Osteocyte (in vitro differentiated cells): ENCODE measurements around the gene UBE3C. TPM values are rescaled to one million over a fixed set of nuclear protein-coding genes. Genes with fewer than 3 reads are reported as not detected.
"Not testable (repeated sequence)": the region's sequence is repeated elsewhere in the genome, so short reads cannot be mapped to it uniquely, and the experiment has no call there.

Experiments used
- DNase-seq: peaks from one replicate; pipeline ENCODE4 v3.0.0; 2021; ENCODE audit warnings: mixed read lengths; ENCODE audit not compliant: unreplicated experiment; ENCODE audit errors: extremely low spot score
- H3K27ac Mint-ChIP-seq: one replicate; pipeline ENCODE4 v1.8.0; 2021; ENCODE audit warnings: mild to moderate bottlenecking, mixed read lengths; ENCODE audit not compliant: unreplicated experiment
- H3K27me3 Mint-ChIP-seq: one replicate; pipeline ENCODE4 v1.8.0; 2021; ENCODE audit warnings: mixed read lengths; ENCODE audit not compliant: unreplicated experiment
- H3K36me3 Mint-ChIP-seq: one replicate; pipeline ENCODE4 v1.8.0; 2021; ENCODE audit warnings: mixed read lengths; ENCODE audit not compliant: unreplicated experiment
- H3K4me1 Mint-ChIP-seq: one replicate; pipeline ENCODE4 v1.8.0; 2021; ENCODE audit warnings: mixed read lengths; ENCODE audit not compliant: unreplicated experiment
- H3K4me3 Mint-ChIP-seq: one replicate; pipeline ENCODE4 v1.8.0; 2021; ENCODE audit warnings: mild to moderate bottlenecking, moderate library complexity, mixed read lengths; ENCODE audit not compliant: unreplicated experiment
- H3K9me3 Mint-ChIP-seq: one replicate; pipeline ENCODE4 v1.8.0; 2021; ENCODE audit warnings: mixed read lengths; ENCODE audit not compliant: unreplicated experiment
- CTCF ChIP-seq: fragments of 200-600 bp; sonication (generic); IDR thresholded peaks from 2 replicates; pipeline ENCODE4 v1.5.0; 2021; ENCODE audit warnings: antibody characterized with exemption, mild to moderate bottlenecking, moderate library complexity
- total RNA-seq: library from RNA; stranded (reverse); gene quantifications from 2 replicates; pipeline ENCODE4 v1.2.1, GENCODE V29; 2021

Gene UBE3C
- total RNA-seq, 1 donor from 2014 or later, result 59.6 TPM

DNA sequence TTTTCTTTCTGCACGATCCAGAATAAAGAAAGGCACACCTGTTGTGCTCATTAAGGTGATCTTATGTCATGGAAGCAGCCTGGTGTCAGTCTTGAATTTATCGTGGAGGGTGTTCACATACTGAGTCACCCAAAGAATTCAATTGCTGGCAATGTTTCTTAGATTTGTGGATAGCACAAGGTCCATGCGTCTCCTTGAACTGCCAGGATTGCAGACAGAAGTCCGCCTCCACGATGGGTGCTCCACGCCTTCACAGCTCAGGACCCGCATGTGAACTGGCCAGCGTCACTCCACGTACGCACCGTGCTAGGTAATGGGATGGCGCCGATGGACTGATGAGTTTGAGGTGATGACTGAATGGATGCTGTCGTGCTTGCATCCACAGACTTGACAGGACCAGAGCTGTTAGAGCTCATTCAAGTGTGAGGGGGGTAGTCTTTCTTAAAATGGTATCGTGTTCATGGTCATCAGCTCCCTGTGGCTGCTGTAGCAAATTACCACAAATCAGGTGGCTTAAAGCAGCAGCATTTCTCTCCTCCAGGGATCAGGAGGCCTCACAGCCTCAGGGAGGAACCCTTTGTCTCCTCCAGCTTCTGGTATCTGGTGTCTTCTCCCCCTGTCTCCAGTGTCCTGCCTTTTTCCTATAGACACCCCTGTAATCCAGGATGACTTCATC, 132.7 kb downstream of the UBE3C start:
- H3K27me3 Mint-ChIP-seq, result no peaks in the 10 kb centered on the region
- H3K4me3 Mint-ChIP-seq, result no peak overlapping the region
- H3K27ac Mint-ChIP-seq, result peak overlapping the region; percentile 85
- no peak for TF ChIP-seq CTCF
- peaks cover 29% of the 10 kb centered on the region for H3K4me1 Mint-ChIP-seq
- peaks cover 29% of the 10 kb centered on the region for H3K36me3 Mint-ChIP-seq
- no peak for DNase-seq
- no peaks in the 10 kb centered on the region for H3K9me3 Mint-ChIP-seq

DNA sequence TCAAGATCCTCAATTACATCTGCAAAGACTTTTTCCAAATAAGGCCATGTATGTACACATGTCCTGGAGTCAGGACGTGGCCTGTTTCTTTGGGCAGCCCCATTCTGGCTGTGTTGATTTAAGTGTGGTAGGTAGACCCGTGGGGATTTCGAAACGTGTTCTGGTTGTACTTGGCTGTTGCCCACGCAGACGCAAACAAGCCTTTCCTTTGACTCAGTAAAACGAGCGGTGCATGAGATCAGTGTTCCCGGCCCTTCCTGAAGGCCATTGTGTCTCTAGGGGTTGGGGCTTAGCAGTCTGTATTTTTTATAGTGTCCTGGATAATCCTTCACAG, 133.2 kb downstream of the UBE3C start:
- Mint-ChIP-seq H3K4me3 (no peak overlapping the region), H3K9me3 (no peaks in the 10 kb centered on the region), H3K4me1 (peaks cover 34% of the 10 kb centered on the region), H3K27ac (peak overlapping the region; percentile 85), H3K36me3 (peaks cover 29% of the 10 kb centered on the region), H3K27me3 (no peaks in the 10 kb centered on the region)
- no peak for TF ChIP-seq CTCF
- no peak for DNase-seq

- H3K4me3 Mint-ChIP-seq, result no peak overlapping the region
- no peak for TF ChIP-seq CTCF
- H3K9me3 Mint-ChIP-seq, result no peaks in the 10 kb centered on the region
- no peak for DNase-seq
- H3K36me3 Mint-ChIP-seq, result peaks cover 28% of the 10 kb centered on the region
- no peaks in the 10 kb centered on the region for H3K27me3 Mint-ChIP-seq
- H3K4me1 Mint-ChIP-seq, result peaks cover 41% of the 10 kb centered on the region
- peak overlapping the region; percentile 85 for H3K27ac Mint-ChIP-seq
Observed at GRCh38 chr7:157272351-157273207, 133.9 kb downstream of the UBE3C start.

DNA sequence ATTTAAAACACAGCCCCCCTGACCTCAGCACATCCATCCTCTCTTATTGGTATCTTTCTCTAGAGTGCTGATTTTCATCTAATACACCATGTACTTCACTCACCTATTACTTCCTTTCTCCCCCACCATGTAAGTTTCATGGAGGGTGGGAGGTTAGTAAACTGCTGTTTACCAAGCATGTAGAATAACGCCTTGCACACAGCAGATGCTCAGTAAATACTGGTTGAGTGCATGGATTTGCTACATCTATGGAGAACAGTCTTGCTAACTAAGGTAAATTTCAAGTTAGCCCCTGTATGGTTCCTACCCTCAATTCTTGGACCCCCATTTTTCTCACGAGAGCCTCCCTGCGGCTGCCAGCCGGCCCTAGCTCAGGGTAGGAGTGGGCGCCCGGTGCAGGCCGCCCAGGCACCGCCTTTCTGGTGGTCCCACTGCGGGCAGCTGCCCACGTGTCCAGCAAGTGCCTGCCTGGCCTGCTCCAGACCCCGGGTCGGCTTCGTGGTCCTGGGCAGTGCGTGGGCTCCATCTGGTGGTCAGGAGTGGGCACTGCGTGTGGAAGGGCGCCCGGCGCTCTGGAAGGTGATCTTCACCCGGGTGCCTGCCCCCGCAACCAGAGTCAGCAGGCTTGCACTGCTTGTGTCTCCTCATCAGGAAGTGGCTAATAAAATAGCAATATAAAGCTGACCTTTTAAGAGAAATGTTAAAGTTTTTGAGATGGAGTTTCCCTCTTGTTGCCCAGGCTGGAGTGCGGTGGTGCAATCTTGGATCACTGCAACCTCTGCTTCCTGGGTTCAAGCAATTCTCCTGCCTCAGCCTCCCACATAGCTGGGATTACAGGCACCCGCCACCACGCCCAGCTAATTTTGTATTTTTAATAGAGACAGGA, 134.7 kb downstream of the UBE3C start:
- TF ChIP-seq CTCF, result peak; percentile 99
- Mint-ChIP-seq H3K27ac (peak overlapping the region; percentile 85), H3K4me1 (peaks cover 42% of the 10 kb centered on the region), H3K36me3 (peaks cover 20% of the 10 kb centered on the region), H3K27me3 (no peaks in the 10 kb centered on the region), H3K9me3 (no peaks in the 10 kb centered on the region), H3K4me3 (no peak overlapping the region)
- no peak for DNase-seq

- peaks cover 42% of the 10 kb centered on the region for H3K4me1 Mint-ChIP-seq
- not testable (repeated sequence) for H3K9me3 Mint-ChIP-seq, H3K27ac Mint-ChIP-seq, H3K4me3 Mint-ChIP-seq, H3K27me3 Mint-ChIP-seq, DNase-seq
- peaks cover 15% of the 10 kb centered on the region for H3K36me3 Mint-ChIP-seq
Observed at GRCh38 chr7:157274094-157274634, 135.4 kb downstream of the UBE3C start.
